Measurements from ENCODE around the gene MT1F. TPM values are rescaled to one million over a fixed set of nuclear protein-coding genes. Genes with fewer than 3 reads are reported as not detected.

MT1F gene
- total RNA-seq, 6 donors from 2014 or later: 4.7 to 21.0 (median 8.6) TPM

GRCh38 chr16:56630134-56630533 is 27.6 kb upstream of the MT1F start:
- TF ChIP-seq EP300 (IDR thresholded peaks at IDR 0.05) (no peak), CTCF (IDR thresholded peaks at IDR 0.05) (no peak)
- ATAC-seq (ENCODE audit: low FRiP score in 2 of 2): no peak
- no peaks in the 10 kb centered on the region for H3K36me3 ChIP-seq
- no peak overlapping the region for H3K4me3 ChIP-seq
- H3K27me3 ChIP-seq: peaks cover 0 to 8% (median 3%) of the 10 kb centered on the region in 4 donors
- H3K4me1 ChIP-seq: peaks cover 10 to 49% (median 22%) of the 10 kb centered on the region in 4 donors
- WGBS, 2 donors: 65 to 75% methylated on average over 3 of the region's 3 CpGs
- H3K9me3 ChIP-seq: no peaks in the 10 kb centered on the region
- DNase-seq: no peak
- no peak overlapping the region for H3K27ac ChIP-seq

GRCh38 chr16:56631197-56631596 is 26.6 kb upstream of the MT1F start:
- H3K4me3 ChIP-seq: peak overlapping the region in 1 of 4 donors; percentile 56
- 93 to 95% methylated on average over 8 to 10 of the region's 10 CpGs for WGBS, 2 donors
- H3K27ac ChIP-seq: peak overlapping the region; percentile 82 to 92 (median 87)
- H3K27me3 ChIP-seq: peaks cover 0 to 8% (median 4%) of the 10 kb centered on the region in 4 donors
- no peak for DNase-seq
- TF ChIP-seq EP300 (IDR thresholded peaks at IDR 0.05): no peak
- TF ChIP-seq POLR2A (IDR thresholded peaks at IDR 0.05): no peak
- TF ChIP-seq POLR2AphosphoS5 (IDR thresholded peaks at IDR 0.05): no peak
- TF ChIP-seq CTCF (IDR thresholded peaks at IDR 0.05): no peak
- no peaks in the 10 kb centered on the region for H3K36me3 ChIP-seq
- peaks cover 14 to 45% (median 20%) of the 10 kb centered on the region in 4 donors for H3K4me1 ChIP-seq
- ATAC-seq (ENCODE audit: low FRiP score in 2 of 2): no peak
- no peaks in the 10 kb centered on the region for H3K9me3 ChIP-seq

GRCh38 chr16:56631832-56632155 is 26.0 kb upstream of the MT1F start:
- peak overlapping the region; percentile 82 to 92 (median 87) for H3K27ac ChIP-seq
- peak overlapping the region; percentile 3 to 57 (median 50) for H3K4me3 ChIP-seq
- no peaks in the 10 kb centered on the region for H3K9me3 ChIP-seq
- 26 to 30% methylated on average over 14 of the region's 14 CpGs for WGBS, 2 donors
- H3K36me3 ChIP-seq: no peaks in the 10 kb centered on the region
- TF ChIP-seq POLR2AphosphoS5 (IDR thresholded peaks at IDR 0.05) (no peak), POLR2A (IDR thresholded peaks at IDR 0.05) (no peak), CTCF (IDR thresholded peaks at IDR 0.05) (no peak), EP300 (IDR thresholded peaks at IDR 0.05) (no peak)
- ATAC-seq (ENCODE audit: low FRiP score in 2 of 2) (no peak), DNase-seq (no peak)
- H3K27me3 ChIP-seq: peaks cover 0 to 8% (median 4%) of the 10 kb centered on the region in 4 donors
- H3K4me1 ChIP-seq: peaks cover 10 to 39% (median 16%) of the 10 kb centered on the region in 4 donors

GRCh38 chr16:56632156-56632847 is 25.5 kb upstream of the MT1F start, which contains the start of gene MT1M:
Gene MT1M (plus strand): TSS chr16:56632659. CDS start chr16:56632732, 73 bp downstream.
- Histone ChIP-seq H3K27me3 (peaks cover 0 to 8% (median 4%) of the 10 kb centered on the region in 4 donors), H3K4me1 (peaks cover 10 to 34% (median 14%) of the 10 kb centered on the region in 4 donors), H3K9me3 (no peaks in the 10 kb centered on the region), H3K4me3 (peak within 1 kb of the TSS; percentile 12 to 57 (median 50)), H3K36me3 (no peaks in the 10 kb centered on the region), H3K27ac (peak within 1 kb of the TSS; percentile 82 to 92 (median 87))
- 2 to 4% methylated on average over 3 to 24 of the region's 61 CpGs for WGBS, 2 donors
- ATAC-seq (ENCODE audit: low FRiP score in 2 of 2) (peak; percentile 81 to 90), DNase-seq (peak; percentile 56 to 92)
- TF ChIP-seq EP300 (IDR thresholded peaks at IDR 0.05) (peak; percentile 90 to 99 (median 98)), POLR2AphosphoS5 (IDR thresholded peaks at IDR 0.05) (peak; percentile 93 to 95), POLR2A (IDR thresholded peaks at IDR 0.05) (peak in 2 of 4 donors; percentile 63 to 64), CTCF (IDR thresholded peaks at IDR 0.05) (no peak)
